Measurements from ENCODE around the gene RIPK4. TPM values are rescaled to one million over a fixed set of nuclear protein-coding genes. Genes with fewer than 3 reads are reported as not detected.

The RIPK4 gene
- total and polyA plus RNA-seq, 4 donors = 4.7 to 22.6 (median 8.5) TPM

GRCh38 chr21:41805038-41805437 lies 38.2 kb upstream of the RIPK4 start:
- Histone ChIP-seq H3K4me1 (ENCODE audit: control insufficient read depth in 4 of 4, insufficient read depth in 4 of 4, low read length in 3 of 4) (no peaks in the 10 kb centered on the region), H3K27me3 (ENCODE audit: control insufficient read depth in 4 of 4, insufficient read depth in 4 of 4, low read length in 3 of 4) (no peaks in the 10 kb centered on the region), H3K9ac (ENCODE audit: low read depth in 1 of 2, low read length in 2 of 2) (no peak overlapping the region), H3K4me3 (ENCODE audit: low read depth in 1 of 3, low read length in 3 of 3) (no peak overlapping the region), H3K36me3 (ENCODE audit: control insufficient read depth in 4 of 4, insufficient read depth in 3 of 4, low read depth in 1 of 4, low read length in 3 of 4) (peaks cover 0 to 21% (median 6%) of the 10 kb centered on the region in 4 donors), H3K27ac (ENCODE audit: low read depth in 1 of 2, low read length in 2 of 2) (no peak overlapping the region), H3K9me3 (ENCODE audit: control insufficient read depth in 4 of 4, low read length in 3 of 4) (no peaks in the 10 kb centered on the region)
- no peak for DNase-seq (ENCODE audit: low spot score)
- WGBS = 91% methylated on average over 10 of the region's 10 CpGs
- TF ChIP-seq HNF4G (IDR thresholded peaks at IDR 0.05) (no peak), FOXA2 (IDR thresholded peaks at IDR 0.05) (no peak), ATF3 (IDR thresholded peaks at IDR 0.05) (no peak), HNF4A (conservative IDR thresholded peaks at IDR 0.05) (no peak), CTCF (IDR thresholded peaks at IDR 0.05; ENCODE audit: low read depth, low read length, missing input control) (no peak), REST (IDR thresholded peaks at IDR 0.05) (no peak), SP1 (IDR thresholded peaks at IDR 0.05) (no peak), JUND (IDR thresholded peaks at IDR 0.05) (no peak), TAF1 (conservative IDR thresholded peaks at IDR 0.05) (no peak), GABPA (IDR thresholded peaks at IDR 0.05 in 1 of 2, conservative IDR thresholded peaks at IDR 0.05 in 1 of 2) (no peak), EGR1 (IDR thresholded peaks at IDR 0.05; ENCODE audit: low read depth in 2 of 2) (no peak), RXRA (IDR thresholded peaks at IDR 0.05) (no peak), NR2F2 (IDR thresholded peaks at IDR 0.05) (no peak), MAX (IDR thresholded peaks at IDR 0.05) (no peak), ZBTB33 (IDR thresholded peaks at IDR 0.05) (no peak), FOXA1 (IDR thresholded peaks at IDR 0.05) (no peak), RAD21 (IDR thresholded peaks at IDR 0.05) (no peak), YY1 (IDR thresholded peaks at IDR 0.05) (no peak)
